ENCODE measurements around the gene PDPK1.
"Not testable (repeated sequence)": the region's sequence is repeated elsewhere in the genome, so short reads cannot be mapped to it uniquely, and the experiment has no call there.

GRCh38 chr16:2631203-2631602, 93.4 kb downstream of the PDPK1 start:
- TF ChIP-seq, protein P1, sequence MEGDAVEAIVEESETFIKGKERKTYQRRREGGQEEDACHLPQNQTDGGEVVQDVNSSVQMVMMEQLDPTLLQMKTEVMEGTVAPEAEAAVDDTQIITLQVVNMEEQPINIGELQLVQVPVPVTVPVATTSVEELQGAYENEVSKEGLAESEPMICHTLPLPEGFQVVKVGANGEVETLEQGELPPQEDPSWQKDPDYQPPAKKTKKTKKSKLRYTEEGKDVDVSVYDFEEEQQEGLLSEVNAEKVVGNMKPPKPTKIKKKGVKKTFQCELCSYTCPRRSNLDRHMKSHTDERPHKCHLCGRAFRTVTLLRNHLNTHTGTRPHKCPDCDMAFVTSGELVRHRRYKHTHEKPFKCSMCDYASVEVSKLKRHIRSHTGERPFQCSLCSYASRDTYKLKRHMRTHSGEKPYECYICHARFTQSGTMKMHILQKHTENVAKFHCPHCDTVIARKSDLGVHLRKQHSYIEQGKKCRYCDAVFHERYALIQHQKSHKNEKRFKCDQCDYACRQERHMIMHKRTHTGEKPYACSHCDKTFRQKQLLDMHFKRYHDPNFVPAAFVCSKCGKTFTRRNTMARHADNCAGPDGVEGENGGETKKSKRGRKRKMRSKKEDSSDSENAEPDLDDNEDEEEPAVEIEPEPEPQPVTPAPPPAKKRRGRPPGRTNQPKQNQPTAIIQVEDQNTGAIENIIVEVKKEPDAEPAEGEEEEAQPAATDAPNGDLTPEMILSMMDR (IDR thresholded peaks at IDR 0.05): not testable (repeated sequence)
- TF ChIP-seq POLR2A, POLR2AphosphoS5 (IDR thresholded peaks at IDR 0.05): not testable (repeated sequence)

Measured in gastroesophageal sphincter (tissue), 3 donors.